NT2/D1 (cell line): Measurements from ENCODE around the gene ZFR2.

ENCODE experiments used
- YY1 ChIP-seq: IDR thresholded peaks from 2 replicates; pipeline ENCODE4 v1.6.1; 2011; ENCODE audit not compliant: insufficient read length, insufficient read depth
- ZNF274 ChIP-seq: IDR thresholded peaks from 2 replicates; pipeline ENCODE4 v1.6.1; 2011; ENCODE audit warnings: mild to moderate bottlenecking, low read depth, low read length

DNA sequence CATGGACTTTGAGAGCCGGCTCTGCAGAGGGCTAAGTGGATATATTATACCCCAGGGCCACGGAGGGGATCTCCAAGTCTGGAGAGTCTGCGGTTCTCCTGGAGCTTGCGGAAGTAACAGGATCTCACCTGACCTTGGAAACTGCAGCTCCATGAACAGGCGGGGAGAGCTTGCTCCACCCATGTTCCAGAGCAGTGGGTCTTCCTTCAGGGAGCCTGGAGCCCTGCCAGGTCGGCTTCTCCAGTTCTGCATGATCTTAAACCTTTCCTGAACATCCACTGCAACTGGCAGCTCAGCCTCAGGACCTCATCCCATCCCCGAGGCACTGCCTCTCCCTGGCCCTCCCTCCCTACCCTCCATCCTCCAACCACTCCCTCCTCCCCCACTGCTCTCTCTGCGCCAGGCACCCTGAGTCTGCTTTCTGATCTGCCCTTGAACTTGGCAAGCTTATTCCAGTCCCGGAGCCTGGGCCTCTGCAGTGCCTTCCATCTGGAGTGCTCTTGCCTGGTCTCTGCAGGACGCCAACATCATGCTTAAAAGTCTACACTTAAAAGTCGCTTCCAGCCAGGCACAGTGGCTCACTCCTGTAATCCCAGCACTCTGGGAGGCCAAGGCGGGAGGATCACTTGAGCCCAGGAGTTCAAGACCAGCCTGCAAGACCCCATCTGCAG is 24.8 kb upstream of the ZFR2 start:
- TF ChIP-seq ZNF274, result no peak
- no peak for TF ChIP-seq YY1
